ENCODE measurements around the gene GADD45GIP1.
"Not testable (repeated sequence)": the region's sequence is repeated elsewhere in the genome, so short reads cannot be mapped to it uniquely, and the experiment has no call there.

GADD45GIP1 gene

GRCh38 chr19:12937093-12937926, 19.7 kb downstream of the GADD45GIP1 start:
- Histone ChIP-seq H3K9me3 (no peaks in the 10 kb centered on the region), H3K4me3 (peak overlapping the region; percentile 100), H3K4me1 (peaks cover 31% of the 10 kb centered on the region), H3K36me3 (replicated peaks) (peaks cover 45% of the 10 kb centered on the region), H3K27me3 (ENCODE audit: low read depth) (no peaks in the 10 kb centered on the region)
- DNase-seq (ENCODE audit: low spot score in 2 of 2) = peak in 1 of 2 experiments; percentile 64
- in situ Hi-C loops (cut with MboI; ENCODE audit: low sequenced_read_pairs) = no loop called here

GRCh38 chr19:12936582-12936981, 20.4 kb downstream of the GADD45GIP1 start:
- H3K9me3 ChIP-seq = no peaks in the 10 kb centered on the region
- DNase-seq (ENCODE audit: low spot score in 2 of 2) = no peak
- H3K4me3 ChIP-seq = no peak overlapping the region

GRCh38 chr19:12935071-12935470, 22.0 kb downstream of the GADD45GIP1 start:
- Histone ChIP-seq H3K4me1 (peaks cover 25% of the 10 kb centered on the region), H3K9me3 (no peaks in the 10 kb centered on the region), H3K27me3 (ENCODE audit: low read depth) (no peaks in the 10 kb centered on the region), H3K36me3 (replicated peaks) (peaks cover 38% of the 10 kb centered on the region), H3K4me3 (no peak overlapping the region)
- in situ Hi-C loops (cut with MboI; ENCODE audit: low sequenced_read_pairs) = no loop called here
- no peak for DNase-seq (ENCODE audit: low spot score in 2 of 2)

More at GRCh38 chr19:12936582-12936981, 20.4 kb downstream of the GADD45GIP1 start:
- Histone ChIP-seq H3K4me1 (peaks cover 34% of the 10 kb centered on the region), H3K36me3 (replicated peaks) (peaks cover 40% of the 10 kb centered on the region), H3K27me3 (ENCODE audit: low read depth) (no peaks in the 10 kb centered on the region)
- in situ Hi-C loops (cut with MboI; ENCODE audit: low sequenced_read_pairs) = no loop called here

- DNase-seq (ENCODE audit: low spot score in 2 of 2) = peak; percentile 76 to 94
- Histone ChIP-seq H3K4me3 (peak within 1 kb of the TSS; percentile 100), H3K9me3 (no peaks in the 10 kb centered on the region), H3K4me1 (peaks cover 16% of the 10 kb centered on the region), H3K27me3 (ENCODE audit: low read depth) (no peaks in the 10 kb centered on the region), H3K36me3 (replicated peaks) (peaks cover 37% of the 10 kb centered on the region)
- in situ Hi-C loops (cut with MboI; ENCODE audit: low sequenced_read_pairs) = no loop called here
These were observed 23.5 kb downstream of the GADD45GIP1 start, which contains the start of gene FARSA for GRCh38 chr19:12933287-12934072. Gene FARSA, minus strand, starts transcription at chr19:12933711. Its CDS starts 15 bp downstream, at chr19:12933696.

- Histone ChIP-seq H3K4me1 (peaks cover 13% of the 10 kb centered on the region), H3K36me3 (replicated peaks) (peaks cover 41% of the 10 kb centered on the region), H3K27me3 (ENCODE audit: low read depth) (no peaks in the 10 kb centered on the region), H3K4me3 (peak overlapping the region; percentile 100), H3K9me3 (no peaks in the 10 kb centered on the region)
- DNase-seq (ENCODE audit: low spot score in 2 of 2) = no peak
- in situ Hi-C loops (cut with MboI; ENCODE audit: low sequenced_read_pairs) = no loop called here
These were observed 24.4 kb downstream of the GADD45GIP1 start for GRCh38 chr19:12932392-12933286.

GRCh38 chr19:12930002-12930645, 26.9 kb downstream of the GADD45GIP1 start:
- Histone ChIP-seq H3K27me3 (ENCODE audit: low read depth) (no peaks in the 10 kb centered on the region), H3K4me3 (no peak overlapping the region), H3K9me3 (no peaks in the 10 kb centered on the region), H3K4me1 (peaks cover 10% of the 10 kb centered on the region), H3K36me3 (replicated peaks) (peaks cover 63% of the 10 kb centered on the region)
- in situ Hi-C loops (cut with MboI; ENCODE audit: low sequenced_read_pairs) = no loop called here
- no peak for DNase-seq (ENCODE audit: low spot score in 2 of 2)

GRCh38 chr19:12924621-12925310, 32.3 kb downstream of the GADD45GIP1 start:
- Histone ChIP-seq H3K4me1 (no peaks in the 10 kb centered on the region), H3K9me3 (no peaks in the 10 kb centered on the region), H3K36me3 (replicated peaks) (peaks cover 67% of the 10 kb centered on the region), H3K4me3 (no peak overlapping the region), H3K27me3 (ENCODE audit: low read depth) (no peaks in the 10 kb centered on the region)
- DNase-seq (ENCODE audit: low spot score in 2 of 2) = no peak
- in situ Hi-C loops (cut with MboI; ENCODE audit: low sequenced_read_pairs) = no loop called here

GRCh38 chr19:12922959-12923358, 34.1 kb downstream of the GADD45GIP1 start:
- Histone ChIP-seq H3K4me3 (no peak overlapping the region), H3K4me1 (peaks cover 2% of the 10 kb centered on the region; the same call in 1 of the 2 replicates), H3K27me3 (ENCODE audit: low read depth) (no peaks in the 10 kb centered on the region), H3K36me3 (replicated peaks) (peaks cover 52% of the 10 kb centered on the region), H3K9me3 (no peaks in the 10 kb centered on the region; the same call in 1 of the 2 replicates)
- DNase-seq (ENCODE audit: low spot score in 2 of 2) = no peak
- in situ Hi-C loops (cut with MboI; ENCODE audit: low sequenced_read_pairs) = no loop called here

- H3K4me1 ChIP-seq = peaks cover 2% of the 10 kb centered on the region; the same call in 1 of the 2 replicates
- no peak overlapping the region for H3K4me3 ChIP-seq
- no peaks in the 10 kb centered on the region for H3K27me3 ChIP-seq (ENCODE audit: low read depth)
- no peaks in the 10 kb centered on the region; the same call in 1 of the 2 replicates for H3K9me3 ChIP-seq
- in situ Hi-C loops (cut with MboI; ENCODE audit: low sequenced_read_pairs) = no loop called here
- H3K36me3 ChIP-seq (replicated peaks) = peaks cover 37% of the 10 kb centered on the region
- DNase-seq (ENCODE audit: low spot score in 2 of 2) = no peak
These were observed 36.0 kb downstream of the GADD45GIP1 start for GRCh38 chr19:12921047-12921446.

GRCh38 chr19:12918253-12918652, 38.8 kb downstream of the GADD45GIP1 start:
- no peak for DNase-seq (ENCODE audit: low spot score in 2 of 2)
- H3K36me3 ChIP-seq (replicated peaks) = peaks cover 11% of the 10 kb centered on the region
- no peaks in the 10 kb centered on the region for H3K27me3 ChIP-seq (ENCODE audit: low read depth)
- in situ Hi-C loops (cut with MboI; ENCODE audit: low sequenced_read_pairs) = no loop called here
- peaks cover 5% of the 10 kb centered on the region; the same call in 1 of the 2 replicates for H3K4me1 ChIP-seq
- no peaks in the 10 kb centered on the region; the same call in 1 of the 2 replicates for H3K9me3 ChIP-seq
- H3K4me3 ChIP-seq = no peak overlapping the region

GRCh38 chr19:12915860-12916259, 41.2 kb downstream of the GADD45GIP1 start:
- H3K27me3 ChIP-seq (ENCODE audit: low read depth); DNase-seq (ENCODE audit: low spot score in 2 of 2); H3K9me3 ChIP-seq; H3K4me3 ChIP-seq; in situ Hi-C loops (cut with MboI; ENCODE audit: low sequenced_read_pairs); H3K4me1 ChIP-seq; H3K36me3 ChIP-seq (replicated peaks): not testable (repeated sequence)

Measured in HAP-1 (cell line).